HL-60 (cell line): Measurements from ENCODE around the gene FCRLA.
"Not testable (repeated sequence)": the region's sequence is repeated elsewhere in the genome, so short reads cannot be mapped to it uniquely, and the experiment has no call there.

Source experiments
- POLR2AphosphoS5 ChIP-seq: IDR thresholded peaks from 2 replicates; pipeline ENCODE4 v1.6.1; 2012; ENCODE audit warnings: low read depth
- TF ChIP-seq, protein P1 (sequence below): IDR thresholded peaks from one replicate; pipeline ENCODE4 v1.5.1; 2011; ENCODE audit warnings: low read length, control low read depth, inconsistent platforms; ENCODE audit not compliant: insufficient read depth
- TF ChIP-seq, protein P2 (sequence below): IDR thresholded peaks from 2 replicates; pipeline ENCODE4 v1.6.1; 2012; ENCODE audit warnings: low read depth; ENCODE audit not compliant: insufficient replicate concordance

DNA sequence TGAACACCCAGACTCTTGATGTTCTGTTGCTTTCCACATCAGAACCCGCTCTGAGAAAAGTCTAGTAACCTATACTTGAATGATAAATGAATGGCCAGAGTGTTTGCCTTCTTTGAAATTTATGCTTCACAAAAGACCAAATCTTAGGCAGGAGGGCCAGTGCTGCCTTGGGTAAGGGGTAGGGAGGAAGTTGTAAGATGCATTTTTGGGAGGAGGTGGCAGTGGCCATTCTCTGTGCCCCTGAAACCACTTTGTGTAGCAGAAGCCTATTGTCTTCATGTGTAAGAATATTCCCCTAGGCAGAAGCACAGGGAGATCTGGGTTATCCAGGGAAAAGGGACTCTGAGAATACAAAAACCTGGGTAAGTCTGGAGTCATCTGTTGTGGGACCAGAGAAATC, 43.5 kb upstream of the FCRLA start:
- TF ChIP-seq POLR2AphosphoS5, result not testable (repeated sequence)
- TF ChIP-seq, protein P1, sequence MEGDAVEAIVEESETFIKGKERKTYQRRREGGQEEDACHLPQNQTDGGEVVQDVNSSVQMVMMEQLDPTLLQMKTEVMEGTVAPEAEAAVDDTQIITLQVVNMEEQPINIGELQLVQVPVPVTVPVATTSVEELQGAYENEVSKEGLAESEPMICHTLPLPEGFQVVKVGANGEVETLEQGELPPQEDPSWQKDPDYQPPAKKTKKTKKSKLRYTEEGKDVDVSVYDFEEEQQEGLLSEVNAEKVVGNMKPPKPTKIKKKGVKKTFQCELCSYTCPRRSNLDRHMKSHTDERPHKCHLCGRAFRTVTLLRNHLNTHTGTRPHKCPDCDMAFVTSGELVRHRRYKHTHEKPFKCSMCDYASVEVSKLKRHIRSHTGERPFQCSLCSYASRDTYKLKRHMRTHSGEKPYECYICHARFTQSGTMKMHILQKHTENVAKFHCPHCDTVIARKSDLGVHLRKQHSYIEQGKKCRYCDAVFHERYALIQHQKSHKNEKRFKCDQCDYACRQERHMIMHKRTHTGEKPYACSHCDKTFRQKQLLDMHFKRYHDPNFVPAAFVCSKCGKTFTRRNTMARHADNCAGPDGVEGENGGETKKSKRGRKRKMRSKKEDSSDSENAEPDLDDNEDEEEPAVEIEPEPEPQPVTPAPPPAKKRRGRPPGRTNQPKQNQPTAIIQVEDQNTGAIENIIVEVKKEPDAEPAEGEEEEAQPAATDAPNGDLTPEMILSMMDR, result not testable (repeated sequence)
- TF ChIP-seq, protein P2, sequence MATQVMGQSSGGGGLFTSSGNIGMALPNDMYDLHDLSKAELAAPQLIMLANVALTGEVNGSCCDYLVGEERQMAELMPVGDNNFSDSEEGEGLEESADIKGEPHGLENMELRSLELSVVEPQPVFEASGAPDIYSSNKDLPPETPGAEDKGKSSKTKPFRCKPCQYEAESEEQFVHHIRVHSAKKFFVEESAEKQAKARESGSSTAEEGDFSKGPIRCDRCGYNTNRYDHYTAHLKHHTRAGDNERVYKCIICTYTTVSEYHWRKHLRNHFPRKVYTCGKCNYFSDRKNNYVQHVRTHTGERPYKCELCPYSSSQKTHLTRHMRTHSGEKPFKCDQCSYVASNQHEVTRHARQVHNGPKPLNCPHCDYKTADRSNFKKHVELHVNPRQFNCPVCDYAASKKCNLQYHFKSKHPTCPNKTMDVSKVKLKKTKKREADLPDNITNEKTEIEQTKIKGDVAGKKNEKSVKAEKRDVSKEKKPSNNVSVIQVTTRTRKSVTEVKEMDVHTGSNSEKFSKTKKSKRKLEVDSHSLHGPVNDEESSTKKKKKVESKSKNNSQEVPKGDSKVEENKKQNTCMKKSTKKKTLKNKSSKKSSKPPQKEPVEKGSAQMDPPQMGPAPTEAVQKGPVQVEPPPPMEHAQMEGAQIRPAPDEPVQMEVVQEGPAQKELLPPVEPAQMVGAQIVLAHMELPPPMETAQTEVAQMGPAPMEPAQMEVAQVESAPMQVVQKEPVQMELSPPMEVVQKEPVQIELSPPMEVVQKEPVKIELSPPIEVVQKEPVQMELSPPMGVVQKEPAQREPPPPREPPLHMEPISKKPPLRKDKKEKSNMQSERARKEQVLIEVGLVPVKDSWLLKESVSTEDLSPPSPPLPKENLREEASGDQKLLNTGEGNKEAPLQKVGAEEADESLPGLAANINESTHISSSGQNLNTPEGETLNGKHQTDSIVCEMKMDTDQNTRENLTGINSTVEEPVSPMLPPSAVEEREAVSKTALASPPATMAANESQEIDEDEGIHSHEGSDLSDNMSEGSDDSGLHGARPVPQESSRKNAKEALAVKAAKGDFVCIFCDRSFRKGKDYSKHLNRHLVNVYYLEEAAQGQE, result not testable (repeated sequence)
